MM.1S (cell line): Measurements from ENCODE around the gene SLC5A9.

Source experiments
- DNase-seq: peaks from one replicate; pipeline ENCODE4 v3.0.0-alpha.2; 2015
- H2AFZ ChIP-seq: fragments of 300-600 bp; sonication (generic); 2 replicates; pipeline ENCODE4 v1.6.0; 2016; ENCODE audit warnings: antibody characterized with exemption, low read length
- H3F3A ChIP-seq: fragments of 300-600 bp; sonication (generic); 2 replicates; pipeline ENCODE4 v1.6.1; 2016; ENCODE audit warnings: mild to moderate bottlenecking, antibody characterized with exemption, low read length, moderate library complexity, mixed read lengths; ENCODE audit not compliant: insufficient read depth
- H3K27ac ChIP-seq: fragments of 300-600 bp; sonication (generic); 2 replicates; pipeline ENCODE4 v1.5.1; 2016; ENCODE audit warnings: mild to moderate bottlenecking, low read length
- H3K27me3 ChIP-seq: fragments of 300-600 bp; sonication (generic); replicated peaks from 2 replicates; pipeline ENCODE4 v1.6.0; 2016; ENCODE audit warnings: low read length; ENCODE audit not compliant: insufficient read depth
- H3K36me3 ChIP-seq: fragments of 300-600 bp; sonication (generic); replicated peaks from 2 replicates; pipeline ENCODE4 v1.6.1; 2016; ENCODE audit warnings: mild to moderate bottlenecking, low read length, mixed read lengths; ENCODE audit not compliant: insufficient read depth
- H3K4me1 ChIP-seq: fragments of 300-600 bp; sonication (generic); 2 replicates; pipeline ENCODE4 v1.6.1; 2016; ENCODE audit warnings: low read length, mixed read lengths
- H3K4me2 ChIP-seq: fragments of 300-600 bp; sonication (generic); 2 replicates; pipeline ENCODE4 v1.6.0; 2016; ENCODE audit warnings: low read depth, low read length
- H3K4me3 ChIP-seq: fragments of 300-600 bp; sonication (generic); 2 replicates; pipeline ENCODE4 v1.5.1; 2016; ENCODE audit warnings: low read length, mixed read lengths
- H3K79me2 ChIP-seq: fragments of 300-600 bp; sonication (generic); 2 replicates; pipeline ENCODE4 v1.6.1; 2016; ENCODE audit warnings: mixed run types, low read length, mixed read lengths
- H3K9ac ChIP-seq: fragments of 300-600 bp; sonication (generic); 2 replicates; pipeline ENCODE4 v1.6.1; 2016; ENCODE audit warnings: low read length, mixed read lengths
- H3K9me2 ChIP-seq: fragments of 300-600 bp; sonication (generic); replicated peaks from 2 replicates; pipeline ENCODE4 v1.6.1; 2016; ENCODE audit warnings: mild to moderate bottlenecking, low read length, mixed read lengths; ENCODE audit not compliant: insufficient read depth
- H3K9me3 ChIP-seq: fragments of 300-600 bp; sonication (generic); replicated peaks from 2 replicates; pipeline ENCODE4 v1.6.1; 2016; ENCODE audit warnings: mild to moderate bottlenecking, low read length, mixed read lengths; ENCODE audit not compliant: insufficient read depth
- H4K20me1 ChIP-seq: fragments of 300-600 bp; sonication (generic); 2 replicates; pipeline ENCODE4 v1.6.1; 2016; ENCODE audit warnings: mild to moderate bottlenecking, low read length, moderate library complexity, mixed read lengths; ENCODE audit not compliant: insufficient read depth
- EZH2 ChIP-seq: fragments of 300-600 bp; sonication (generic); optimal IDR thresholded peaks from 2 replicates; pipeline ENCODE3; 2017; ENCODE audit warnings: low read depth, mild to moderate bottlenecking, antibody characterized with exemption, low read length, mixed read lengths
- EZH2phosphoT487 ChIP-seq: fragments of 300-600 bp; sonication (generic); IDR thresholded peaks from 2 replicates; pipeline ENCODE4 v1.6.1; 2018; ENCODE audit warnings: antibody characterized with exemption, low read length
- TF ChIP-seq, protein P1 (sequence below): fragments of 300-600 bp; sonication (generic); IDR thresholded peaks from 2 replicates; pipeline ENCODE4 v1.5.1; 2016; ENCODE audit warnings: antibody characterized with exemption, low read length, mixed read lengths

The SLC5A9 gene

DNA sequence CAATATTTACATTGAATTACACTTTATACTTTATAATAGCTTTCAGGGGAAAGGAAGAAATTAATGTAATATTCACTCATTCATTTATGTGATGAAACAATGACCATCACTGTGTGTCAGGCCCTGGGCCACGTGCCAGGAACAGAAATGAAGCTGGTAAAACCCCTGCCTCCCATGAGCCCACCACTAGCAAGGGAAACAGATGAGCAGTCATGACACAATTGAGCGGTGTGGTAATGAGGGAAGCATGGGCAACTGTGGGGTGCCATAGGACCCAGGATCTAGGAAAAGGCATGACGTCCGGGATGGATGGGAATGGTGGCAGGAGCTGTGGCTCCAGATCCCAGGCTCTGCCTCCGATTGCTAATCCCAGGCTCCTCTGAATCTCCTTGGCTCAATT, 17.0 kb upstream of the SLC5A9 start:
- Histone ChIP-seq H3K9me3 (no peaks in the 10 kb centered on the region), H3K27ac (no peak overlapping the region), H3K9ac (no peak overlapping the region), H3K4me3 (no peak overlapping the region), H4K20me1 (no peaks in the 10 kb centered on the region), H2AFZ (no peak overlapping the region), H3K27me3 (no peaks in the 10 kb centered on the region), H3K79me2 (no peaks in the 10 kb centered on the region), H3K36me3 (no peaks in the 10 kb centered on the region), H3F3A (no peaks in the 10 kb centered on the region), H3K4me1 (no peaks in the 10 kb centered on the region), H3K9me2 (no peaks in the 10 kb centered on the region), H3K4me2 (no peak overlapping the region)
- DNase-seq: no peak
- no peak for TF ChIP-seq EZH2phosphoT487
- TF ChIP-seq, protein P1, sequence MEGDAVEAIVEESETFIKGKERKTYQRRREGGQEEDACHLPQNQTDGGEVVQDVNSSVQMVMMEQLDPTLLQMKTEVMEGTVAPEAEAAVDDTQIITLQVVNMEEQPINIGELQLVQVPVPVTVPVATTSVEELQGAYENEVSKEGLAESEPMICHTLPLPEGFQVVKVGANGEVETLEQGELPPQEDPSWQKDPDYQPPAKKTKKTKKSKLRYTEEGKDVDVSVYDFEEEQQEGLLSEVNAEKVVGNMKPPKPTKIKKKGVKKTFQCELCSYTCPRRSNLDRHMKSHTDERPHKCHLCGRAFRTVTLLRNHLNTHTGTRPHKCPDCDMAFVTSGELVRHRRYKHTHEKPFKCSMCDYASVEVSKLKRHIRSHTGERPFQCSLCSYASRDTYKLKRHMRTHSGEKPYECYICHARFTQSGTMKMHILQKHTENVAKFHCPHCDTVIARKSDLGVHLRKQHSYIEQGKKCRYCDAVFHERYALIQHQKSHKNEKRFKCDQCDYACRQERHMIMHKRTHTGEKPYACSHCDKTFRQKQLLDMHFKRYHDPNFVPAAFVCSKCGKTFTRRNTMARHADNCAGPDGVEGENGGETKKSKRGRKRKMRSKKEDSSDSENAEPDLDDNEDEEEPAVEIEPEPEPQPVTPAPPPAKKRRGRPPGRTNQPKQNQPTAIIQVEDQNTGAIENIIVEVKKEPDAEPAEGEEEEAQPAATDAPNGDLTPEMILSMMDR: no peak
- no peak for TF ChIP-seq EZH2

DNA sequence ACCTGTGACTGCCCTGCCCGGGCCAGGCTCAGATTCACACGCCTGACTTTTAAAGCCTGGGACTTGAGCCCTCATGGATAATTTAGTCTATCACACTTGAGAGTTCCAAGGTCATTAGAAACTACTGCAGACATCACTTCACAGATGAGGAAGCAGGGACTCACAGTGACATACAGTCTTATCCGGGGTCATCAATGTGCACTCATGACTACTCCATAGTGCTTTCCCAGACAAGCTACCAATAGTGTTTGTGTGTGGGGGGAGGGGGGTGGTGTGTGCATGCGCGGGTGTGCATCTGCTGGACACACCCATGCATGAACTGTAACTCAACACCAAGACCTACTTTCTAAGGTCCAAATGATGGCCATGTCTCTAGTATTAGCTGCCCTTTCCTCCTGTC, 16.1 kb upstream of the SLC5A9 start:
- Histone ChIP-seq H3K4me2 (no peak overlapping the region), H3K4me3 (no peak overlapping the region), H3K9ac (no peak overlapping the region), H4K20me1 (no peaks in the 10 kb centered on the region), H3K9me3 (no peaks in the 10 kb centered on the region), H3K36me3 (no peaks in the 10 kb centered on the region), H3F3A (no peaks in the 10 kb centered on the region), H3K79me2 (no peaks in the 10 kb centered on the region), H2AFZ (no peak overlapping the region), H3K27me3 (no peaks in the 10 kb centered on the region), H3K9me2 (no peaks in the 10 kb centered on the region), H3K27ac (no peak overlapping the region), H3K4me1 (no peaks in the 10 kb centered on the region)
- DNase-seq: no peak
- TF ChIP-seq, protein P1: no peak
- no peak for TF ChIP-seq EZH2phosphoT487

DNA sequence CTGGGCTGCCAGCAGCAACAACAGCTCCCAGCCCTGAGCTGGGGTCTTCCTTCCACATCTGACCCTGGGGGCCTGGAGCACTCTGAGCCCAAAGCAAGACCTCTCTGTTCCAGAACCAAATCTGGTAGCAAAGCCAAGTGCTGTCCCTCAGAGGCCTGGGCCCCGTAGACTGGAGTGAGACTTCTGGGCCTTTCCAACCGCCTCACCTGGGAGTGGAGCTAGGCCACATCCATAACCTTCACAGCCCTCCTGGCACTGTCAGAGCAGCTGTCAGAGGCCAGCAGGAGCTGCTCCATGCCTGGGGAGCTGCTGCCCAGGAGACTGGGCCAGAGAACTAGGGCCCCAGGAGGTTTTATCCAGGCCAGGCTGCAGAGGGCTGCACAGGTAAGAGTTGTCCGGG, 15.4 kb upstream of the SLC5A9 start:
- Histone ChIP-seq H3F3A (no peaks in the 10 kb centered on the region), H3K79me2 (no peaks in the 10 kb centered on the region), H3K9me2 (no peaks in the 10 kb centered on the region), H3K4me2 (no peak overlapping the region), H3K9me3 (no peaks in the 10 kb centered on the region), H4K20me1 (no peaks in the 10 kb centered on the region), H3K27ac (no peak overlapping the region), H3K4me1 (no peaks in the 10 kb centered on the region), H3K27me3 (no peaks in the 10 kb centered on the region), H3K9ac (no peak overlapping the region), H3K4me3 (no peak overlapping the region), H2AFZ (no peak overlapping the region), H3K36me3 (no peaks in the 10 kb centered on the region)
- DNase-seq: no peak
- TF ChIP-seq, protein P1: no peak
- TF ChIP-seq EZH2: no peak
